Measurements from ENCODE around the gene USP44. TPM values are rescaled to one million over a fixed set of nuclear protein-coding genes. Genes with fewer than 3 reads are reported as not detected.
"Not testable (repeated sequence)": the region's sequence is repeated elsewhere in the genome, so short reads cannot be mapped to it uniquely, and the experiment has no call there.

Gene USP44
- total RNA-seq, 2 donors from 2014 or later: 0.59 to 1.8 TPM

DNA sequence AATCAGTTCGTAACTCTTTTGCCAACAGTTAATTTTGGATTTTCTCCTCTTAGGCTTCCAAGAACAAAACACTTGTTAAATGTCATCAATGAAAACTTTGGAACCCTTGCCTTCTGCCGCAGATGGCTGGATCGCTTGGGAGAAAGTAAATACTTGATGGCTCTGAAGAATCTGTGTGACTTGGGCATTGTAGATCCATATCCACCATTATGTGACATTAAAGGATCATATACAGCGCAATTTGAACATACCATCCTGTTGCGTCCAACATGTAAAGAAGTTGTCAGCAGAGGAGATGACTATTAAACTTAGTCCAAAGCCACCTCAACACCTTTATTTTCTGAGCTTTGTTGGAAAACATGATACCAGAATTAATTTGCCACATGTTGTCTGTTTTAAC, 37.7 kb downstream of the USP44 start:
- Mint-ChIP-seq H3K9me3 (no peaks in the 10 kb centered on the region), H3K4me1 (ENCODE audit: low read depth in 2 of 2) (peaks cover 2 to 8% of the 10 kb centered on the region in 2 donors), H3K36me3 (peaks cover 31% of the 10 kb centered on the region), H3K27me3 (no peaks in the 10 kb centered on the region), H3K4me3 (no peak overlapping the region), H3K27ac (no peak overlapping the region)
- ATAC-seq: no peak
- DNase-seq (ENCODE audit: low spot score): no peak

DNA sequence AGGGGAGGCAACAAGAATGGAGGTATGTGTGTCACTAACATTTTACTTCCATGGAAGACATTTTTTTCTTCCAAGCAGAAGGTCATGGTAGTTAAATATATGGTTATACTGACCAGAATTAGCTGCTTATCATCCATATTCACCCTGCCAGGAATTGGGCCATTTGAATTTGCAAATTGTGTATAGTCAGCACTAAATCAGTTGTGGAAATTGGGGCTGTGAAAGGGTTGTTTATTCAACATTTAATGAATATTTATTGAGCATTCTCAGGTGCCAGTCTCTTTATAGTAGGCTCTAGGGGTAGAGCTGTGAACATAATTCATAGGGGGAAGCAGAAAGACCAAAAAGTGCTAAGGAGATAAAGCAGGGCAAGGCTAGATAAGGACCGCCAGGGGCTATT, 39.3 kb downstream of the USP44 start:
- no peak for ATAC-seq
- Mint-ChIP-seq H3K4me1 (ENCODE audit: low read depth in 2 of 2) (peaks cover 2 to 10% of the 10 kb centered on the region in 2 donors), H3K27me3 (no peaks in the 10 kb centered on the region), H3K27ac (peak overlapping the region in 1 of 2 donors; percentile 23), H3K4me3 (no peak overlapping the region), H3K36me3 (peaks cover 39% of the 10 kb centered on the region), H3K9me3 (no peaks in the 10 kb centered on the region)
- no peak for DNase-seq (ENCODE audit: low spot score)

DNA sequence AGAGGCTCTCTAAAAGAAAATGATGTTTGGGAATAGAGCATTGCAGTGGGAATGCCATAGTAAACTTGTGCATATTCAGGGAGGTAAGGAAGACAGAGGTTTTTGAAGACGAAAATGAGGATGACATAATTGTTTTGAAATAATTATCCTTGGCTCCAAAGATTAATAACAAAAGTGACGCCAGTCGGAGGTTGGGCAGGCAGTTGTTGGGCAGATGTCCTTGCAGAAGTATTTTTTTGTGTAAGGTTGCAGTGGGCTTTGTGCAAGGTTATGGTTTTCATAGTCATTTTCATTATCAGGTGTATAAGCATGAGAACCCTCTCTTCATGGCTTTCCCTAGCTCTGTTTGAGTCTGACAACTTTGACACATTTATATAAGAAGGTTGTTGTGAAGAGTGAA, 42.0 kb downstream of the USP44 start:
- no peak for DNase-seq (ENCODE audit: low spot score)
- H3K36me3 Mint-ChIP-seq: peaks cover 53% of the 10 kb centered on the region
- H3K9me3 Mint-ChIP-seq: no peaks in the 10 kb centered on the region
- no peak overlapping the region for H3K27ac Mint-ChIP-seq
- no peak overlapping the region for H3K4me3 Mint-ChIP-seq
- no peaks in the 10 kb centered on the region for H3K27me3 Mint-ChIP-seq
- ATAC-seq: no peak
- peaks cover 3 to 10% of the 10 kb centered on the region in 2 donors for H3K4me1 Mint-ChIP-seq (ENCODE audit: low read depth in 2 of 2)

DNA sequence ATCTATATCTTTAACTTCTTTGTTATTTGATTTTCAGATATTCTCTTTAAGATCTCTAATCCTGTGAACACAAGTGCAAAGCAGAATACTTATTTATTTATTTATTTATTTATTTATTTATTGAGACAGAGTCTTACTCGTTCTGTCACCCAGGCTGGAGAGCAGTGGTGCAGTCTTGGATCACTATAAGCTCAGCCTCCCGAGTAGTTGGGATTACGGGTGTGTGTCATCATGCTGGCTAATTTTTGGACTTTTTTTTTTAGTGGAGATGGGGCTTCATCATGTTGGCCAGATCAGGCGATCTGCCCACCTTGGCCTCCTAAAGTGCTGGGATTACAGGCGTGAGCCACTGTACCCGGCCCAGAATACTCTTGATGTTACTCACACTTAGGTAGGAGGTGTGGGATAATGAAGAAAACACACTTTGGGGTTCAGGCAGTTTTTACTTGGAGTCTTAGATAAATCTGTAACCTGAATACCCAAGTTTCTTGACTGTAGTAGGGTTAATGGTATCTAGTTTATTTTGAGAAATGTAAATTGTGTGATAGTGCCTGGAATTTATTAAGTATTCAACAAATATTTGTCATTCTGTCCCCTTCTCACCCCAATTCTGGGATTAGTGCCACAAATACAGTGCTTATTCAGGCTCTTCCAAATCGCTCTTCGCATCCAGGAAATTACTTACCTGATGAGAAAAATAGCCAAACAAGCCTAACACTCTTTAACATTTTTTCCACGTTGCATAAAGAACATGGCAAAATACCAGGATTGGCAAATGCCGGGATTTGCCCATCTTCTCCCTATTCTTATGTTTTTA, 44.4 kb downstream of the USP44 start:
- H3K36me3 Mint-ChIP-seq: peaks cover 41% of the 10 kb centered on the region
- H3K27ac Mint-ChIP-seq: no peak overlapping the region
- DNase-seq (ENCODE audit: low spot score) (no peak), ATAC-seq (no peak)
- H3K27me3 Mint-ChIP-seq: no peaks in the 10 kb centered on the region
- H3K9me3 Mint-ChIP-seq: no peaks in the 10 kb centered on the region
- peaks cover 9 to 10% of the 10 kb centered on the region in 2 donors for H3K4me1 Mint-ChIP-seq (ENCODE audit: low read depth in 2 of 2)
- no peak overlapping the region for H3K4me3 Mint-ChIP-seq

DNA sequence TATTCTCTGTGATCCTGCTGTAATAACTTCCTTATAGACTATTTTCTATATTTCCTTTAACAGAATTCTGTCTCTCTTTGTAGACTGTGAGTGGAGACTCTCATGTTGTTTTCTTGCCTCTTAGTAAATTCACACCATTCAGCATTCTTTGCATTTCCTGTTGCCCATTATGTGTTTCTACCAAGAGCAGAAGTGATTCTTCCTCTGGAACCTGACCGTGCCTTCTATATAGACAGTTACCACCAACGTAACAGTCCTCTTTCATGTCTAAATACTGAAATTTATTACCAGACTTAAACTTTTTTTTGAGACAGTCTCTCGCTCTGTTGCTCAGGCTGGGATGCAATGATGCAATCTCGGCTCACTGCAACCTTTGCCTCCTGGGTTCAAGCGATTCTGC, 46.2 kb downstream of the USP44 start:
- H3K9me3 Mint-ChIP-seq: no peaks in the 10 kb centered on the region
- peaks cover 44% of the 10 kb centered on the region for H3K36me3 Mint-ChIP-seq
- no peak for ATAC-seq
- DNase-seq (ENCODE audit: low spot score): no peak
- peak overlapping the region; percentile 12 to 20 for H3K27ac Mint-ChIP-seq
- H3K4me1 Mint-ChIP-seq (ENCODE audit: low read depth in 2 of 2): peaks cover 10 to 13% of the 10 kb centered on the region in 2 donors
- no peak overlapping the region for H3K4me3 Mint-ChIP-seq
- H3K27me3 Mint-ChIP-seq: no peaks in the 10 kb centered on the region

DNA sequence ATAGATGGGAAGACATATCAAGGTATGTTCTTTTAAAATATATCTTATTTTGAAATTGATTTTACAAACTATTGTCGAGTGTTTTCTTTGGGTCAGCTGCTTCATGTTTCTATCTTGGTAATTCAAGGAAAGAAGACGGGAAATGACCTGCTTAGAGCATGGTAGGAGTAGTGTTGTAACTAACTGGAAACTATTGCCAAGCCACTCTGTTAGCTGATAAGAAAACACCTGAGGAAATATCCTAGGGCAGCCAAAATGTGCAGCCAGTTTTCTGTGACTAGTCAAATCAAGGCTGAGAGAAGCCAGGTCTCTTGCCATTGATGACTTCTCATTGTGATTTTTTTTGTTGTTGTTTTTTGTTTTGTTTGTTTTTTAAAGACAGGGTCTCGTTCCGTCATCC, 47.1 kb downstream of the USP44 start:
- peaks cover 7 to 19% of the 10 kb centered on the region in 2 donors for H3K4me1 Mint-ChIP-seq (ENCODE audit: low read depth in 2 of 2)
- H3K27ac Mint-ChIP-seq: no peak overlapping the region
- ATAC-seq (no peak), DNase-seq (ENCODE audit: low spot score) (no peak)
- no peaks in the 10 kb centered on the region for H3K9me3 Mint-ChIP-seq
- no peaks in the 10 kb centered on the region for H3K27me3 Mint-ChIP-seq
- H3K36me3 Mint-ChIP-seq: peaks cover 47% of the 10 kb centered on the region
- H3K4me3 Mint-ChIP-seq: no peak overlapping the region

DNA sequence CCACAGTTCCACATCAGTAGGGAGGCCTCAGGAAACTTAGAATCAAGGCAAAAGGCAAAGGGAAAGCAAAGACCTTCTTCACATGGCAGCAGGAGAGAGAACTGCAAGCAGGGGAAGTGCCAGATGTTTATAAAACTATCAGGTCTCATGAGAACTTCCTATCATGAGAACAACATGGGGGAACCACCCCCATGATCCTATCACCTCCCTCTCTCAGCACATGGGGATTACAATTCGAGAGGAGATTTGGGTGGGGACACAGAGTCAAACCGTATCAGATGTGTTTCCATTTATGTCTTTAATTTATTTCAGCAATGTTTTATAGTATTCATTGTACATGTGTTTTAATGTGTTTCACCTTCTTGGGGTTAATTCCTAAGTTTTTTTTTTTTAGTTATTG, 51.5 kb downstream of the USP44 start:
- H3K4me3 Mint-ChIP-seq: no peak overlapping the region
- peaks cover 34% of the 10 kb centered on the region for H3K36me3 Mint-ChIP-seq
- peaks cover 0 to 26% of the 10 kb centered on the region in 2 donors for H3K4me1 Mint-ChIP-seq (ENCODE audit: low read depth in 2 of 2)
- H3K9me3 Mint-ChIP-seq: no peaks in the 10 kb centered on the region
- no peaks in the 10 kb centered on the region for H3K27me3 Mint-ChIP-seq
- DNase-seq (ENCODE audit: low spot score) (no peak), ATAC-seq (no peak)
- H3K27ac Mint-ChIP-seq: peak overlapping the region in 1 of 2 donors; percentile 74

DNA sequence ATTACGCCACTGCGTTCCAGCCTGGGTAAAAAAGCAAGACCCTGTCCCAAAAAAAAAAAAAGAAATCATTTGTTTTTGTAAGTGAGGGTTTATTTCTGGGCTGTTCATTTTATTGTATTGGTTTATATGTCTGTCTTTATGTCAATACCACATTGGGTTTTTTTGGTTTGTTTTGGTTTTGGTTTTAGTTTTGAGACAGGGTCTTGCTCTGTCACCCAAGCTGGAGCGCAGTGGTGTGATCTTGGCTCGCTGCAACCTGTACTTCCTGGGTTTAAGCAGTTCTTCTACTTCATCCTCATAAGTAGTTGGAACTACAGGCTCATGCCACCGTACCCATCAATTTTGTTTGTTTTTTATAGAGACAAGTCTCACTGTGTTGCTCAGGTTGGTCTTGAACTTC, 52.3 kb downstream of the USP44 start:
- peak overlapping the region in 1 of 2 donors; percentile 74 for H3K27ac Mint-ChIP-seq
- H3K27me3 Mint-ChIP-seq: no peaks in the 10 kb centered on the region

DNA sequence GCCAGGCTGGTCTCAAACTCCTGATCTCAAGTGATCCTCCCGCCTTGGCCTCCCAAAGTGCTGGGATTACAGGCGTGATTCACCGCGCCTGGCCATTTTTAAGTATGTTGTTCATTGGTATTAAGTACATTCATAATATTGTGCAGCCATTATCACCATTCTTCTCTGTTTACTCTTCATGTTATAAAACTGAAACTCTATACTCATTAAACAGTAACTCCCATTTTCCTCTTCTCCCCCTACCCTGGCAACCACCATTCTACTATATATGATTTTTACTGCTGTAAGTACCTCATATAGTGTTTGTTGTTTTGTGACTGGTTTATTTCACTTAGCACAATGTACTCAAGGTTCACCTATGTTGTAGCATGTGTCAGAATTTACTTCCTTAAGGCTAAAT, 54.2 kb downstream of the USP44 start:
- no peak overlapping the region for H3K27ac Mint-ChIP-seq
- H3K27me3 Mint-ChIP-seq: no peaks in the 10 kb centered on the region
- peaks cover 33% of the 10 kb centered on the region for H3K36me3 Mint-ChIP-seq
- H3K4me3 Mint-ChIP-seq: no peak overlapping the region
- peaks cover 0 to 19% of the 10 kb centered on the region in 2 donors for H3K4me1 Mint-ChIP-seq (ENCODE audit: low read depth in 2 of 2)
- ATAC-seq (no peak), DNase-seq (ENCODE audit: low spot score) (no peak)
- H3K9me3 Mint-ChIP-seq: no peaks in the 10 kb centered on the region

More for the DNA sequence above, 52.3 kb downstream of the USP44 start:
- Mint-ChIP-seq H3K4me1 (ENCODE audit: low read depth in 2 of 2) (peaks cover 0 to 26% of the 10 kb centered on the region in 2 donors), H3K9me3 (no peaks in the 10 kb centered on the region), H3K4me3 (no peak overlapping the region), H3K36me3 (peaks cover 33% of the 10 kb centered on the region)
- ATAC-seq: no peak
- DNase-seq (ENCODE audit: low spot score): no peak

DNA sequence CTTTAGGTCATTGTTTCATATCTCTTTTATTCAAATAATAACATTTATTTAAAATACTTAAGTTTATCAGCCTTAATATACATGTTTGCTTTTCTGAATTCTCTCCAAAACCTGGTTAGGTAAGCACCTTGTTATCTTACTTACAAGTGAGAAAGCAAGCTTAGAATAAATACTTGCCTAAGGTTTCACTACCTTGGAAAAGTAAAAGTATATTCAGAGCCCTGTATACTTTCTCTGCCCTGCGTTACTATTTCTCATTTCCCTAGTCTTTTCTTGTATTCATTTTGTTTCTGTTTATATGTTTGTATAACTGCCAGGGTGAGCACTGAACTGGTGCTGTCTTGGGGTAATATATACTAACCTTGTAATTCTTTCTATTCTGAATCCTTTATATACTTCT, 55.8 kb downstream of the USP44 start:
- Mint-ChIP-seq H3K4me1 (ENCODE audit: low read depth in 2 of 2) (peaks cover 0 to 21% of the 10 kb centered on the region in 2 donors), H3K27me3 (no peaks in the 10 kb centered on the region), H3K4me3 (no peak overlapping the region), H3K36me3 (peaks cover 39% of the 10 kb centered on the region), H3K27ac (no peak overlapping the region), H3K9me3 (no peaks in the 10 kb centered on the region)
- DNase-seq (ENCODE audit: low spot score): no peak
- no peak for ATAC-seq

DNA sequence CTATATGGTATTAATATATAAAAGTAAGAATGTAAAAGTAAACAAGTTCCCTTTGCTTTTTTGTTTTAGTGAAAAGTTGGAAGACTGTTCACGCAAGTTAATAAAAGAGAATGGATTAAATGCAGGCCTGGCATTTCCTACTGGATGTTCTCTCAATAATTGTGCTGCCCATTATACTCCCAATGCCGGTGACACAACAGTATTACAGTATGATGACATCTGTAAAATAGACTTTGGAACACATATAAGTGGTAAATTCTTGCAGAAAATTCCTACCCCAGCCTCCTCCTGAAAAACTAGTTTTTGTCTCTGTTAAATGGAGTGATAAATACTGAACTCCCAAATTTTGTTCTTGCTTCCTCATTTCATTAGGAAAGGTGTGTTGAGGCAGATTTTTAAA, 56.4 kb downstream of the USP44 start:
- peaks cover 35% of the 10 kb centered on the region for H3K36me3 Mint-ChIP-seq
- H3K9me3 Mint-ChIP-seq: no peaks in the 10 kb centered on the region
- ATAC-seq (no peak), DNase-seq (ENCODE audit: low spot score) (no peak)
- peaks cover 0 to 18% of the 10 kb centered on the region in 2 donors for H3K4me1 Mint-ChIP-seq (ENCODE audit: low read depth in 2 of 2)
- no peaks in the 10 kb centered on the region for H3K27me3 Mint-ChIP-seq
- H3K4me3 Mint-ChIP-seq: no peak overlapping the region
- no peak overlapping the region for H3K27ac Mint-ChIP-seq

DNA sequence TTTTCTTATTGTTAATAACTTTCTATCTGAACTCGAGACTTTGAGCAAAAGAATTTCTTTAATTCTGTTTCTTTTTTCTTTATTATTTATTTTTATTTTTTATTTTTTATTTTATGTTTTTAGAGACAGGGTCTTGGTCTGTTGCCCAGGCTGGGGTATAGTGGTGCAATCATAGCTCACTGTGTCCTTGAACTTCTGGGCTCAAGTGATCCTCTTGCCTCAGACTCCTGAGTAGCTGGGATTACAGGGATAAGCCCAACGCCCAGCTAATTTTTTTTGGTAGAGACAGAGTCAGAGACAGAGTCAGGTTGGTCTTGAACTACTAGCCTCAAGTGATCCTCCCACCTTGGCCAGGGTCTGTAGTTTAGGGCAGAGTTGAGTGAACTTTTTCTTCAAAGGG, 58.8 kb downstream of the USP44 start:
- Mint-ChIP-seq H3K27me3 (no peaks in the 10 kb centered on the region), H3K27ac (no peak overlapping the region), H3K4me3 (no peak overlapping the region), H3K4me1 (ENCODE audit: low read depth in 2 of 2) (peaks cover 0 to 2% of the 10 kb centered on the region in 2 donors), H3K36me3 (peaks cover 26% of the 10 kb centered on the region), H3K9me3 (no peaks in the 10 kb centered on the region)
- no peak for DNase-seq (ENCODE audit: low spot score)
- ATAC-seq: no peak

DNA sequence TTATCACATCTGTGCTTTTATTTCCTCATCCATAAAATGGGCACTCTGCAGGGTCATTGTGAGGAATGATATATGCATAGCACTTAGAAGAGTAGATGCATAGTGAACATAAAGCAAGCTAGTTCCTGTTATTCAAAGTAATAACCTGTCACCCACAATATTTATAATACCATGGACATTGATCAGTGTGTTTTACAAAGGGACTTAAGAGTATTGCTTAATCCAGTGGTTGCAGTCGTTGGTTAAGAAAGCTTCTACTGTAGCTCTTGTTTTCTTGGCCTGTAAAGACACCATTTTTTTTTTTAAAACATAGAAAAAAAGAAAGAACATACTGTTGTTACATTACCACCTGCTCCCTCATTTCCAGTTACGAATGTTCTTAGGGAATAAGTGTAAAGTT, 64.3 kb downstream of the USP44 start:
- no peaks in the 10 kb centered on the region for H3K9me3 Mint-ChIP-seq
- H3K4me3 Mint-ChIP-seq: no peak overlapping the region
- H3K36me3 Mint-ChIP-seq: peaks cover 22% of the 10 kb centered on the region
- no peak overlapping the region for H3K27ac Mint-ChIP-seq
- ATAC-seq (no peak), DNase-seq (ENCODE audit: low spot score) (no peak)
- H3K4me1 Mint-ChIP-seq (ENCODE audit: low read depth in 2 of 2): peaks cover 6% of the 10 kb centered on the region in 2 donors
- H3K27me3 Mint-ChIP-seq: no peaks in the 10 kb centered on the region

DNA sequence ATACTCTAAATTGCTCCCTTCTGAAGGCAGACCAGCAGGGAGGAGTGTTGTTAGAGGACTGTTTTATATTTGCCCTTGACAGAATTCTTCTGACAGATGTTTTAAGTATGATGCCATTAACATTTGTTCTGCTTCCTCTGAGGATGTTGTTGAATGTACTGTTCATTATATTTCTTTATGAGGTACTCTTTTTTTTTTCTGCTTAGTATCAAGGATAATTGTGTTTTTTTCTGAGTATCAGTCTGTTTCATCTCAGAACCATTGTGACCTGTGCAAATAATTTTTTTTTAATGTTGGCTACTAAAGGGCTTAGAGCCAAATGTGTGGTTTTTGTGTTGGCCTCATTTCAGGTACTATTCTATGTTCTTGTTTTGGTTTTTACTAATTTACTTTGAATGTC, 66.8 kb downstream of the USP44 start:
- no peaks in the 10 kb centered on the region for H3K27me3 Mint-ChIP-seq
- H3K27ac Mint-ChIP-seq: no peak overlapping the region
- H3K9me3 Mint-ChIP-seq: no peaks in the 10 kb centered on the region
- H3K4me3 Mint-ChIP-seq: no peak overlapping the region
- DNase-seq (ENCODE audit: low spot score) (no peak), ATAC-seq (no peak)
- peaks cover 22 to 24% of the 10 kb centered on the region in 2 donors for H3K4me1 Mint-ChIP-seq (ENCODE audit: low read depth in 2 of 2)
- peaks cover 12% of the 10 kb centered on the region for H3K36me3 Mint-ChIP-seq

DNA sequence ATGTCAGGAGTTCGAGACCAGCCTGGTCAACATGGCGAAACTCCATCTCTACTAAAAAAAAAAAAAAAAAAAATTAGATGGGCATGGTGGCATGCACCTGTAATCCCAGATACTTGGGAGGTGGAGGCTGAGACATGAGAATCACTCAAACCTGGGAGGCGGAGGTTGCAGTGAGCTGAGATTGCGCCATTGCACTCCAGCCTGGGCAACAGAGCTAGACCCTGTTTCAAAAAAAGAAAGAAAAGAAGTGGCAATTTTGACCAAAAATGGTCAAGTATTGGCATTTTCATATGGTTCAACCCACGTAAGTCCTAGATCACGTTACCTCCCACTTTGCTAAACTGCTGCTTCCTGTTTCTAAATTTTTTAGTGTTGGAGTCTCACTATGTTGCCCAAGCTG, 68.7 kb downstream of the USP44 start:
- not testable (repeated sequence) for H3K27ac Mint-ChIP-seq, ATAC-seq
- H3K36me3 Mint-ChIP-seq: peaks cover 17% of the 10 kb centered on the region

More for the DNA sequence above, 68.7 kb downstream of the USP44 start:
- not testable (repeated sequence) for H3K4me3 Mint-ChIP-seq; DNase-seq (ENCODE audit: low spot score); H3K27me3 Mint-ChIP-seq; H3K9me3 Mint-ChIP-seq
- peaks cover 30 to 39% of the 10 kb centered on the region in 2 donors for H3K4me1 Mint-ChIP-seq (ENCODE audit: low read depth in 2 of 2)

All from natural killer cell treated with Interleukin-12 subunit alpha and Interleukin-12 subunit beta and Interleukin-15 and Interleukin-18, amount 100 ng/mL, for 72 hours (primary cell).